Measurements from ENCODE around the gene PARN.

DNA sequence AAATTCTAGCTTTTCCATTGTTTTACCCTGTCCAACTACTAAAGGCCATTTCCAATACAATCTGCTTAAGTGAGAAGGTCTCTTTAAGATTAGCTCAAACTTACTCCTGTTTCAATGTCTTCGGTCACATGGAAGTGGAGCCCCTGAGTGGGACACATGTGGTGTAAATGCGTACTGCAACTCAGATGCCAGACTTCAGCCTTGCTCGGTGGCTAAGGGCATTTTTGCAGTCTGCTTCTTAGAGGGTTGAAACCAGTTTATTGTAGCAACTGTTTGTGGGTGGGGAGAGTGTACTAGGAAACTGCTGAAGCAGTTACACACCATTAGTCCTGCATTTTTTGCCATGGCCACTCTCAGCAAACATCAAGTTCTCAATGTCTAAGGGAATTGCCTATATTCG is 140.6 kb downstream of the PARN start:
- TF ChIP-seq, protein P1, sequence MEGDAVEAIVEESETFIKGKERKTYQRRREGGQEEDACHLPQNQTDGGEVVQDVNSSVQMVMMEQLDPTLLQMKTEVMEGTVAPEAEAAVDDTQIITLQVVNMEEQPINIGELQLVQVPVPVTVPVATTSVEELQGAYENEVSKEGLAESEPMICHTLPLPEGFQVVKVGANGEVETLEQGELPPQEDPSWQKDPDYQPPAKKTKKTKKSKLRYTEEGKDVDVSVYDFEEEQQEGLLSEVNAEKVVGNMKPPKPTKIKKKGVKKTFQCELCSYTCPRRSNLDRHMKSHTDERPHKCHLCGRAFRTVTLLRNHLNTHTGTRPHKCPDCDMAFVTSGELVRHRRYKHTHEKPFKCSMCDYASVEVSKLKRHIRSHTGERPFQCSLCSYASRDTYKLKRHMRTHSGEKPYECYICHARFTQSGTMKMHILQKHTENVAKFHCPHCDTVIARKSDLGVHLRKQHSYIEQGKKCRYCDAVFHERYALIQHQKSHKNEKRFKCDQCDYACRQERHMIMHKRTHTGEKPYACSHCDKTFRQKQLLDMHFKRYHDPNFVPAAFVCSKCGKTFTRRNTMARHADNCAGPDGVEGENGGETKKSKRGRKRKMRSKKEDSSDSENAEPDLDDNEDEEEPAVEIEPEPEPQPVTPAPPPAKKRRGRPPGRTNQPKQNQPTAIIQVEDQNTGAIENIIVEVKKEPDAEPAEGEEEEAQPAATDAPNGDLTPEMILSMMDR (IDR thresholded peaks at IDR 0.05) = no peak
- TF ChIP-seq RAD21 (conservative IDR thresholded peaks at IDR 0.05 in 1 of 2, IDR thresholded peaks at IDR 0.05 in 1 of 2) (peak in 1 of 2 experiments; percentile 21; a peak in 1 of 5 replicates), POLR2A (IDR thresholded peaks at IDR 0.05; ENCODE audit: low read length) (no peak), CEBPB (IDR thresholded peaks at IDR 0.05) (no peak), MAFK (IDR thresholded peaks at IDR 0.05; ENCODE audit: partially characterized antibody) (no peak), JUN (IDR thresholded peaks at IDR 0.05) (no peak)
